CD4-positive, alpha-beta T cell treated with Interleukin-15 for 1 hour (primary cell): ENCODE results near the gene TSHR.
"Not testable (repeated sequence)": the region's sequence is repeated elsewhere in the genome, so short reads cannot be mapped to it uniquely, and the experiment has no call there.

Experiments used
- DNase-seq: peaks from one replicate; pipeline ENCODE4 v3.0.0-alpha.2; 2020

TSHR gene

GRCh38 chr14:80953211-80953610 is 2.2 kb upstream of the TSHR start:
- not testable (repeated sequence) for DNase-seq

GRCh38 chr14:80954687-80955299 is 628 bp upstream of the TSHR start:
- peak; percentile 74 for DNase-seq

- no peak for DNase-seq
These were observed 681 bp downstream of the TSHR start for GRCh38 chr14:80956102-80956501.

GRCh38 chr14:80956922-80957321 is 1.5 kb downstream of the TSHR start:
- no peak for DNase-seq

- no peak for DNase-seq
These were observed 2.2 kb downstream of the TSHR start for GRCh38 chr14:80957613-80958012.

- DNase-seq, result no peak
These were observed 2.8 kb downstream of the TSHR start for GRCh38 chr14:80958226-80958625.

GRCh38 chr14:80958939-80959338 is 3.5 kb downstream of the TSHR start:
- DNase-seq, result no peak

GRCh38 chr14:80959496-80959895 is 4.1 kb downstream of the TSHR start:
- peak; percentile 65 for DNase-seq

- DNase-seq, result no peak
These were observed 9.6 kb downstream of the TSHR start for GRCh38 chr14:80965037-80965436.

GRCh38 chr14:80973931-80974641 is 18.7 kb downstream of the TSHR start:
- DNase-seq, result no peak

GRCh38 chr14:80974679-80975078 is 19.3 kb downstream of the TSHR start:
- DNase-seq, result no peak

GRCh38 chr14:80977221-80977620 is 21.8 kb downstream of the TSHR start:
- no peak for DNase-seq

GRCh38 chr14:80978403-80978802 is 23.0 kb downstream of the TSHR start:
- no peak for DNase-seq

GRCh38 chr14:80979951-80980350 is 24.5 kb downstream of the TSHR start:
- DNase-seq, result no peak

- no peak for DNase-seq
These were observed 25.7 kb downstream of the TSHR start for GRCh38 chr14:80981156-80981555.

- no peak for DNase-seq
These were observed 26.3 kb downstream of the TSHR start for GRCh38 chr14:80981673-80982072.

- DNase-seq, result no peak
These were observed 27.3 kb downstream of the TSHR start for GRCh38 chr14:80982711-80983110.

GRCh38 chr14:80987235-80988032 is 32.0 kb downstream of the TSHR start:
- DNase-seq, result peak; percentile 49

- no peak for DNase-seq
These were observed 32.8 kb downstream of the TSHR start for GRCh38 chr14:80988192-80988591.

- no peak for DNase-seq
These were observed 33.5 kb downstream of the TSHR start for GRCh38 chr14:80988735-80989429.

GRCh38 chr14:80992580-80992979 is 37.2 kb downstream of the TSHR start:
- DNase-seq, result no peak

GRCh38 chr14:80996049-80996901 is 40.9 kb downstream of the TSHR start:
- DNase-seq, result peak; percentile 32
